Neural crest cell (in vitro differentiated cells): ENCODE measurements around the gene EP400. TPM values are rescaled to one million over a fixed set of nuclear protein-coding genes. Genes with fewer than 3 reads are reported as not detected.

Source experiments
- DNase-seq: peaks from one replicate; pipeline ENCODE4 v3.0.0; 2021; ENCODE audit warnings: low read depth, mixed read lengths, low spot score
- H3K27ac Mint-ChIP-seq: one replicate; pipeline ENCODE4 v1.8.0; 2021; ENCODE audit warnings: mild to moderate bottlenecking, mixed read lengths; ENCODE audit not compliant: unreplicated experiment
- H3K27me3 Mint-ChIP-seq: 2 replicates; pipeline ENCODE4 v1.8.0; 2021; ENCODE audit warnings: low read depth, mild to moderate bottlenecking, mixed read lengths
- H3K36me3 Mint-ChIP-seq: 2 replicates; pipeline ENCODE4 v1.8.0; 2021; ENCODE audit warnings: low read depth, mild to moderate bottlenecking, mixed read lengths
- H3K4me1 Mint-ChIP-seq: 2 replicates; pipeline ENCODE4 v1.8.0; 2021; ENCODE audit warnings: mixed read lengths
- H3K4me3 Mint-ChIP-seq: one replicate; pipeline ENCODE4 v1.8.0; 2021; ENCODE audit warnings: mild to moderate bottlenecking, mixed read lengths
- H3K9me3 Mint-ChIP-seq: 2 replicates; pipeline ENCODE4 v1.8.0; 2021; ENCODE audit warnings: mixed read lengths
- total RNA-seq: library from RNA; stranded (reverse); gene quantifications from 2 replicates; pipeline ENCODE4 v1.2.1, GENCODE V29; 2021
- TF ChIP-seq, protein P1 (sequence below): fragments of 200-600 bp; sonication (generic); conservative IDR thresholded peaks from 2 replicates; pipeline ENCODE4 v1.5.0; 2021; ENCODE audit warnings: antibody characterized with exemption, mild to moderate bottlenecking

Gene EP400
- total RNA-seq, 1 donor from 2014 or later = 73.4 TPM

DNA sequence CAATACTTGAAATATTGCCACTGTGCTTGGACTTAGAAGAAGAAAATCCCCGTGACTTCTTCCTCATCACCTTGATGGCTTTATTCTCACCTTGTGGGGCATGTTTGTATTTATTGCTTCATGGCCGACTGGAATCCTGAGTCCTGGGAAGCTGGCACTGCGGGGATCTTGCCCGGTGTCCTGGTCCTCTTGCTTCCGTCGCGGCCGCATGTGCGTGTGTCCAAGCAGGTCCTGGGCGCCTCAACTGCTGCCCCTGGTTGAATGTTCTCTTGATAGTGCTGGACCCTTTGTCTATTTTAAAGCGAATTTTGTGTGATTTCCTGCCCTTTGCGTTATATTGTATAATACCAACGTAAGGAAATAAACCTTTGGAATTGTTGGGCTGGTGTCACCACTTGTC lies 27.0 kb upstream of the EP400 start:
- Mint-ChIP-seq H3K36me3 (peaks cover under 1% of the 10 kb centered on the region), H3K27me3 (no peaks in the 10 kb centered on the region), H3K27ac (no peak overlapping the region), H3K4me3 (no peak overlapping the region), H3K9me3 (no peaks in the 10 kb centered on the region), H3K4me1 (no peaks in the 10 kb centered on the region)
- TF ChIP-seq, protein P1, sequence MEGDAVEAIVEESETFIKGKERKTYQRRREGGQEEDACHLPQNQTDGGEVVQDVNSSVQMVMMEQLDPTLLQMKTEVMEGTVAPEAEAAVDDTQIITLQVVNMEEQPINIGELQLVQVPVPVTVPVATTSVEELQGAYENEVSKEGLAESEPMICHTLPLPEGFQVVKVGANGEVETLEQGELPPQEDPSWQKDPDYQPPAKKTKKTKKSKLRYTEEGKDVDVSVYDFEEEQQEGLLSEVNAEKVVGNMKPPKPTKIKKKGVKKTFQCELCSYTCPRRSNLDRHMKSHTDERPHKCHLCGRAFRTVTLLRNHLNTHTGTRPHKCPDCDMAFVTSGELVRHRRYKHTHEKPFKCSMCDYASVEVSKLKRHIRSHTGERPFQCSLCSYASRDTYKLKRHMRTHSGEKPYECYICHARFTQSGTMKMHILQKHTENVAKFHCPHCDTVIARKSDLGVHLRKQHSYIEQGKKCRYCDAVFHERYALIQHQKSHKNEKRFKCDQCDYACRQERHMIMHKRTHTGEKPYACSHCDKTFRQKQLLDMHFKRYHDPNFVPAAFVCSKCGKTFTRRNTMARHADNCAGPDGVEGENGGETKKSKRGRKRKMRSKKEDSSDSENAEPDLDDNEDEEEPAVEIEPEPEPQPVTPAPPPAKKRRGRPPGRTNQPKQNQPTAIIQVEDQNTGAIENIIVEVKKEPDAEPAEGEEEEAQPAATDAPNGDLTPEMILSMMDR = no peak
- no peak for DNase-seq

DNA sequence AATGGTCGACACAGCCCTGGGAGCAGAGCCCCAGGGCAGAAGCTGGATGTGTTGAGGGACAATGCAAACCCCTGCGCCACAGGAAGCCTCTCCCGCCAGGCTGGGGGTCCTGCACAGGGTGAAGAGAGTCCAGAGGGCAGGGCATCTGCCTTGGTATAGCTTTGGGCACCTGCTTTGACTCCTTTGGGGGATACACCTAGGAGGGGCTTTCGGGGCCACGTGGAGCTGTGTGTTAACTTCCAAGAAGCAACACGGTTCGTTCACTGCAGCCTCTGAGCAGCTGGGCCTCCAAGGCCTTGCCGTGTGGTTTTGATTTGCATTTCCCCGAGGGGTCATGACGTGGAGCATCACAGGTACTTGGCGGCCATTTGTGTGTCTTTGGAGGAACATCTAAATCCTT lies 26.5 kb upstream of the EP400 start:
- Mint-ChIP-seq H3K9me3 (no peaks in the 10 kb centered on the region), H3K36me3 (peaks cover 2% of the 10 kb centered on the region), H3K27ac (no peak overlapping the region), H3K4me3 (no peak overlapping the region), H3K4me1 (no peaks in the 10 kb centered on the region), H3K27me3 (no peaks in the 10 kb centered on the region)
- no peak for DNase-seq
- TF ChIP-seq, protein P1 = no peak

DNA sequence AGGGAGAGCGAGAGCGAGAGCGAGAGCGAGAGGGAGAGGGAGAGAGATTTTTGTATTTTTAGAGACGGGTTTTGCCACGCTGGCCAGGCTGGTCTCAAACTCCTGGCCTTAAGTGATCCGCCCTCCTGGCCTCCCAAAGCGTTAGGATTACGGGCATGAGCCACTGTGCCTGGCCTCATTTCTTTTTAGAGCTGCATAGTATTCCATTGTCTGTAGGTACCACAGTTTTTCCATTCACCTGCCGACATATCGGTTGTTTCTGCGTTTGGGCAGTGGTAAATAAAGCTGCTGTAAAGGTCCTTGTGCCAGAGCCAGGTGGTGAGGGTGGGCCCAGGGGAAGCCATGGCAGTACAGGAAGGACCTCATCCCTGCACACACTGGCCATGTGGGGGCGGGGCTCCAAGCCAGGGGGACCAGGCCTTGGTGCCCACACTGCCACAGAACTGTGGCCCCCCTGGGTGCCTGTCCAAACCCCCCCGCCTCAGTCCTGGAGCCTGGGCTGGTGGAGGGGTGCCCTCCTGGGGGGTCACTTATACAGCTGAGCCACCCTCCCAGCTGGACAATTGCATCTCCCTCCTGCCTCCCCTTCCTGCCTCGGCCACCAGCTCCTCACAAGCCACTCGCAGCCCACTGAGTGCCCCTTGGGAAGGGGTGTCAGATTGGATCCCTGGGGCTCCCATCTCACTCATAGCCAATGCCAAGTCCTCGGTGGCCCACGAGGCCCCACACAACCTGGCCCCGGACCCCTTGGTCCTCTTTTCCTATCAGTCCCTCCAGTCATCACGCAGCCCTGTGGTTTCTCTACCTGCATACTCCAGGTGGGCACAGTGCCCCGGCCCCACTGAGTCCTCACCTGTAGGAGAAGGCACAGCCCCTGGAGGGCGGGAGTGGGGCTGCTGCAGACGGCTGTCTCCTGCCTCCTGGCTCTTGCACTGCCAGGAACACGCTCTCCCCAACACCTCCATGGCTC lies 22.3 kb upstream of the EP400 start:
- peak overlapping the region; percentile 87 for H3K4me3 Mint-ChIP-seq
- DNase-seq = no peak
- no peaks in the 10 kb centered on the region for H3K27me3 Mint-ChIP-seq
- TF ChIP-seq, protein P1 = no peak
- no peaks in the 10 kb centered on the region for H3K9me3 Mint-ChIP-seq
- peaks cover 10% of the 10 kb centered on the region for H3K4me1 Mint-ChIP-seq
- no peak overlapping the region for H3K27ac Mint-ChIP-seq
- H3K36me3 Mint-ChIP-seq = peaks cover 7% of the 10 kb centered on the region

DNA sequence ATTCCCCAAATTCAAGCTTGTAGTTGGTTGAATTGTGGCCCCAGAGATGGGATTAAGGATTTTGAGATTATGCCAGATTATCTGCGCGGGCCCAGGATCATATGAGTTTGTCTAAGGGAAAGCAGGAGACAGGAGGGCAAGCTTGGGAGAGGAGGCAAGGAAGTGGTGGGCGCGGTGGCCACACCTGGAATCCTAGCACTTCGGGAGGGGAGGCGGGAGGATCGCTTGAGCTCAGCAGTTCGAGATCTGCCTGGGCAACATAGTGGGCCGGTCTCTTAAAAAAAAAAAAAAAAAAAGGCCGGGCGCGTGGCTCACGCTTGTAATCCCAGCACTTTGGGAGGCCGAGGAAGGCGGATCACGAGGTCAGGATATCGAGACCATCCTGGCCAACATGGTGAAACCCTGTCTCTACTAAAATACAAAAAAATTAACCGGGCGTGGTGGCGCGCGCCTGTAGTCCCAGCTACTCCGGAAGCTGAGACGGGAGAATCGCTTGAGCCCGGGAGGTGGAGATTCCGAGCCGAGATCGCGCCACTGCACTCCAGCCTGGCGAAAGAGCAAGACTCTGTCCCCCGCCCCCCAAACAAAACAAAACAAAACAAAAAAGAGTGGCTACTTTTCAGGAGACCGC lies 21.5 kb upstream of the EP400 start:
- TF ChIP-seq, protein P1 = no peak
- H3K9me3 Mint-ChIP-seq = no peaks in the 10 kb centered on the region

DNA sequence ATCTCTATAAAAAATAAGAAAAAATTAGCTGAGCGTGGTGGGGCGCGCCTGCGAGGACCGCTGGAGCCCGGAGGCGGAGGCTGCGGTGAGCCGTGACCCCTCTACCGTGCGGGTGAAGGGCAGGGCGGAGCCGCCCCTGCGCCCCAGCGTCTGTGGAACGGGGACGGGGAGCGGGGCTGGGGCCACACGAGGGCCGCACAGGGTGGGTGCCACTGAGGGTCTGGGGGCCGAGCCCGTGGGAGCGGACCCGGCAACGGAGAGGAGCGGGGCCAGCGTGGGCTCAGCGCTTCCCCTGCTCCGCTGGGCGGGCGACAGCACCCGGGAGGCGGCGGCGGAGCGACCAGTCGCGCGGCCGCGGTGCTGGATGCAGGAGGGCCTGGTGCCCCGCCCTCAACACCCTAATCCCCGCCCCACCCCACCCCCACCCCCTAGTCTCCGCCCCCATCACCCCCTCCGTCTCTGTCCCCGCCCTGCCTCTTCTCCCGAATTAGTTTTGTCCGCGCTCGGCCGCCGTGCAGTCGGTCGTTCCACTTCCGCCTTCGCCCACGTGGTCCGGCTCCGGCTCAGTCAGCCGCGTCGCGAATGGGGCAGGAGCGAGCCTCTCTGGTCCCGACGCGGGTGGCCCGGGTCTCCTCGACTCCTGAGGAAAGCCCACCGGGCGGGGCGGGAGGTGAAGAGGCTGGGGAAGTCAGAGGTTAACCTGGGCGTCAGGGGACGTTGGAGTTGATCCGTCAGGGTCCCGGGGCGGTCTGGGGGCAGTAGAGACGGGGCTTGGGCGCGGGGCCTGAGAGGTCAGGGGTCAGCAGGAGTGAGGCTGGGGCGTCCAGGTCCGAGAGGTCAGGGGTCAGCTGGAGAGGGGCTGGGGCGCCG lies 20.8 kb upstream of the EP400 start, which contains the start of gene PUS1:
PUS1 (plus strand) TSS at position 566 of the 870 bp plus-strand sequence. CDS start 447 bp downstream, outside the sequence.
- Mint-ChIP-seq H3K27ac (peak within 1 kb of the TSS; percentile 95), H3K9me3 (no peaks in the 10 kb centered on the region), H3K4me3 (peak within 1 kb of the TSS; percentile 95), H3K4me1 (peaks cover 12% of the 10 kb centered on the region), H3K36me3 (peaks cover 17% of the 10 kb centered on the region), H3K27me3 (no peaks in the 10 kb centered on the region)
- DNase-seq = peak; percentile 87
- TF ChIP-seq, protein P1 = no peak

More for the DNA sequence above, 21.5 kb upstream of the EP400 start:
- H3K36me3 Mint-ChIP-seq = peaks cover 13% of the 10 kb centered on the region
- peak overlapping the region; percentile 87 for H3K4me3 Mint-ChIP-seq
- peaks cover 12% of the 10 kb centered on the region for H3K4me1 Mint-ChIP-seq
- DNase-seq = no peak
- H3K27me3 Mint-ChIP-seq = no peaks in the 10 kb centered on the region
- H3K27ac Mint-ChIP-seq = no peak overlapping the region
